GM18951 (cell line): ENCODE results near the gene TINAGL1.

Source experiments
- POLR2A ChIP-seq: IDR thresholded peaks from 4 replicates; pipeline ENCODE4 v1.6.1; 2011; ENCODE audit warnings: mild to moderate bottlenecking; ENCODE audit not compliant: insufficient read length, insufficient read depth; ENCODE audit errors: extremely low read depth
- in situ Hi-C: fragments of 300-500 bp; cut with MboI; formaldehyde crosslinking; loops from one replicate; pipeline ENCODE4 v1.12.0; 2022; ENCODE audit warnings: low sequenced_read_pairs, mixed read lengths, inconsistent platforms; ENCODE audit not compliant: unreplicated experiment

Gene TINAGL1

GRCh38 chr1:31593136-31593665 lies 16.9 kb downstream of the TINAGL1 start:
- no peak for TF ChIP-seq POLR2A
- in situ Hi-C loops: no loop called here

- no peak for TF ChIP-seq POLR2A
- in situ Hi-C loops: no loop called here
These were observed 17.7 kb downstream of the TINAGL1 start for GRCh38 chr1:31593770-31594632.

GRCh38 chr1:31595836-31596736 lies 19.8 kb downstream of the TINAGL1 start:
- no peak for TF ChIP-seq POLR2A
- in situ Hi-C loops: no loop called here

GRCh38 chr1:31596737-31597097 lies 20.4 kb downstream of the TINAGL1 start:
- in situ Hi-C loops: no loop called here

GRCh38 chr1:31598980-31599379 lies 22.7 kb downstream of the TINAGL1 start:
- in situ Hi-C loops: no loop called here
- TF ChIP-seq POLR2A: no peak

More at GRCh38 chr1:31596737-31597097, 20.4 kb downstream of the TINAGL1 start:
- no peak for TF ChIP-seq POLR2A

GRCh38 chr1:31600641-31601040 lies 24.3 kb downstream of the TINAGL1 start:
- in situ Hi-C loops: no loop called here
- TF ChIP-seq POLR2A: no peak

GRCh38 chr1:31602081-31602480 lies 25.8 kb downstream of the TINAGL1 start:
- in situ Hi-C loops: no loop called here
- no peak for TF ChIP-seq POLR2A

GRCh38 chr1:31605908-31606427 lies 29.7 kb downstream of the TINAGL1 start:
- in situ Hi-C loops: no loop called here
- no peak for TF ChIP-seq POLR2A

GRCh38 chr1:31607360-31607759 lies 31.0 kb downstream of the TINAGL1 start:
- in situ Hi-C loops: no loop called here
- no peak for TF ChIP-seq POLR2A

GRCh38 chr1:31609514-31610118 lies 33.3 kb downstream of the TINAGL1 start:
- in situ Hi-C loops: loop anchor here (10.0 kb wide), 1 partner anchor 45 kb away; no protein-coding TSS in a partner anchor
- no peak for TF ChIP-seq POLR2A

- TF ChIP-seq POLR2A: no peak
- in situ Hi-C loops: loop anchor here (10.0 kb wide), 1 partner anchor 50 kb away; no protein-coding TSS in a partner anchor
These were observed 38.2 kb downstream of the TINAGL1 start for GRCh38 chr1:31614414-31615005.

GRCh38 chr1:31615414-31615813 lies 39.1 kb downstream of the TINAGL1 start:
- in situ Hi-C loops: loop anchor here (10.0 kb wide), 1 partner anchor 51 kb away; no protein-coding TSS in a partner anchor
- TF ChIP-seq POLR2A: no peak
